Kasumi-1 (cell line): ENCODE data around the gene CPS1.
A peak's percentile ranks its signal among the peaks of the same experiment; 100 is the strongest.

Source experiments
- DNase-seq, 2 experiments: peaks; one replicate each; lab custom pipeline; 2025; lab: John Stamatoyannopoulos, UW

The CPS1 gene

DNA sequence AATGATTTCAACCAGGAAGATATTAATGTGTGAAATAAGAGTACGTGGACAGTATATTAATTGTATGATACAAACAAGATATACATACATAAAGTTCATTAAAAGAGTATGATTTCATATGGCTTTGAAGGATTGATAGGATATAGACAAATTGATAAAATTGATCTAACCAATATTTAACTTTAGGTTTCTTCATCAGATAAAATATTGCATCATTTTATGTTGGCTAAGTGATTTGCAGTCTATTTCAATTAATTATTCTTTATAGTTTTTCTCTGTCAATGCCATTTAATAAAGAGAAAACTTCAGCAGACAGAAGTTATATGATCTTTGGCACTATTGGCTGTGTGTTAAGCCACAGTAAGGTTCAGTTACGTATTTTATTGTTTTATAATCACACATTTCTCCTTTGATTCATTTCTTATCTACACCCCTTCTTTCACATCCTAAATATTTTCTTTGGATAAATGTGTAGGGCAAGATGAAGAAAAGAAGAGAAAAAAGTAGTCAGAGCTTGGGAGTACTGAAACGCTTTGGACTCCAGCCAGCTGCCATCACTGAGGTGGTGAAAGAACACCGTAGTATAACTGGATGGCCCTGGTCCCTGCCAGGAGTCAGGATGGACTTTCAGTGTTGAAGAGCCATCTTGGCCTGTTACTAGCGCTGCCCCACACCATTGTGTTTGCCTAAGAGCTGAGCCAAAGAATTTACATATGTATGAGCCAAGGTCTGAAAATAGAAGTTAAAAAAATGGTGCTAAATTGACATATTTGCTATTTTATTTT lies 9.8 kb upstream of the CPS1 start:
- DNase-seq: no peak

DNA sequence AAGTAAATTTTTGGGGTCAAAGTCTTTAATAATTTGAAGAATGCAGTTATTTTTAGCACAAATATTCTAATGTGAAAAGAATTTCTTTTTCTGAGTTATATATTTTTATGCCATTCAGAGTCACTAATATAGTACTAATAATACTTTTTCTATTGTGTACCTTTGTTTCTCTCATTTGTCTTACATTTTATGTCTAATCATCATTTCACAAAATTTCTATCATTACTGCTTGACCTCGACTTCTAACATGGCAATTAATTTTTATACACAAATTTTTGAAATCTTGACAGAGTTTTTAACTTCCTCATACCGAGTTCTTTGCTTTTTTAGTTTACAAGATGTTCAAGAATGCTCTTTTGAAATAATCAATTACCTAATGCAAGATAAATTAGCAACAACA lies 8.4 kb upstream of the CPS1 start:
- DNase-seq: no peak

DNA sequence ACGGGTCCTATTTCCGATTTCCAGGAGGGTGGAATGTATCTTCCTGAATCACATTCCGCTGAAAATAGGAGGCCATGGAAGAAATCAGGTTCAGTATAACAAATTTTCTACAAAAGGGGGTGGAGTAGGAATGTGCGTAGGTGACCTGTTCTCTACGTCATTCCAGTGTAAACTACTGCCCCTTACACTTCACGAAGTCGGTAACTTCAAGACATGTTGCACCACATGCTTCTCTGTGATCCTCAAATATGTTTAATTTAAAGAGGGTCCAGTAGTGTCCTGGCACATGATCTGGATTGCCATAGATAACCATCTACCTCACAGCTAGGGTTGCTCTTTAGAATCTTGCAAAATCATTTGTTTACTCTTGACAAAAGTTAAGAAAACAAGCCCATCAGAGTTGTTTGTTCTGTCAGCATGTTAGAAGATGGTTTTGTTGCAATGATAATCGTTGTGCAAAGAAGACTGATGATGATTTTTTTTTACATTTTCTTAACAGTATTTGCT lies 7.5 kb upstream of the CPS1 start:
- DNase-seq: no peak

DNA sequence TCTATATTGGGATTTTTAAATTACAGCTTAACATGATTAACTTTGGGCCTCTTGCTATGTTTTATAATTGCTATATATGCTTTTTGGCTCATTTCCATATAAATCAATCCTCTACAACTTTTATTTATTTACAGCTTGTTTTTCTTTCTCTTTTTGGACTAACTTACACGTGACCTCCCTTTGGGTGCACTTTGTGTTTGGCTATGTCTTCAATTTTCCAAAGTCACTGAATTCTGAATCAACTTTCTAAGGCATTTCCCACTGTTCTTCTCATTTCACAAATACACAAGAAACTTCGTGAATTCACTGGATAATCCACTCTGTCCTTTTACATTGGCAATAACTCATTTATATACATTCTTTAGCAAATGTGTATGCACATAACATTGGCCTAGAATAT lies 5.4 kb upstream of the CPS1 start:
- DNase-seq: no peak

DNA sequence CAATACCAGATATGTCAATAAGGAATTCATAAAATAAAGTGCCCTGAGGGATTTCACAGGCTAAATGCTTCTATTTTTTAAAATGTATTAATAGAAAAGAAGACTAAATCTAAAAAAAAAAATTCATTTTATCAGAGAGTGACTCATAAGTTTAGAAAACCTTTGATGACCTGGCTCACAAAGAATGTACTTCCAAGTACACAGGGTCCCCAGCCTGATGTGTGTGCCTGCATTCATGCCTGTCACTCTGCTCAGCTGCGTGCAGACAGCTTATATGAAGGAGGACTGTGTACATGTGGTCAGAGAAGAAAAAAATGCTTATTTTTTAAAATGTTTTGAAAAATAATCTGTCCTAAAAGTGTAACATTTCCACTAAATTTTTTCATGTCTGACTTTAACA lies 3.0 kb upstream of the CPS1 start:
- no peak for DNase-seq

DNA sequence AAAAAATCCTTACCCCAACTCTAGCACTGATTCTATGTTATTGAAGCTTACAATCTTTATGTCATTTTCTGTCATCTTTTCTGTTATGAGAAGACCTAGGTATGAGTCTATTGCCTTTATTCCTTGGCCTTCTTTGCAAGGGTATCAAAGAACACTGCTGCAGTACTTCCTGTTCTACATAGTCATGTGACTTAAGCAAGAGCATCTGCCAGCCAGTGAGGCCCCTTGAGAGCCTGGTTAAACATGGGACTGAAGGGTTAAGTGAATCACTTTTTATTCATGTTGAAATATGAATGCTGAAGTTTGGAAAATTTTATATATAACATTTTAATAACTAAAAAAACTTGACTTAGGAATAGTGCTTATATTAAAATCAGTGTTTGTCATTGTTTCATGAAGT lies 844 bp upstream of the CPS1 start:
- no peak for DNase-seq

DNA sequence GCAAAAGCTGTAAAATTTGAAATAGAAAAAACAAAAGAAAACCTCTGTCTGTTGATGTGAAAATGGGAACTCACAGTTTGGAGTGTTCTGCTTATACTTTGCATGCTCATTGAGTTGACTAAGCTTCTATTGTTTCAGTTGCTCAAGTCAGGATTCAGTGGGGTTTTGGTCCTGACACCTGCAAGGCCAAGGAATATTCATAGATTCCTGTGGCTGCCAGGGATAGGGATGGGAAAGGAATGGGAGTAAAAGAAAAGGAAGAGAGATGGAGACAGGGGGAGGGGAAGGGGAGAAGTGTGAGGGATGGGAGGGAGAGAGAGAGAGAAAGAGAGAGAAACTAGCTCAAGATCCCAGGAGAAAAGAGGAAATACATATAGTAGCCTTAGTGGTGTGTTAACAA lies 1.3 kb downstream of the CPS1 start:
- no peak for DNase-seq

DNA sequence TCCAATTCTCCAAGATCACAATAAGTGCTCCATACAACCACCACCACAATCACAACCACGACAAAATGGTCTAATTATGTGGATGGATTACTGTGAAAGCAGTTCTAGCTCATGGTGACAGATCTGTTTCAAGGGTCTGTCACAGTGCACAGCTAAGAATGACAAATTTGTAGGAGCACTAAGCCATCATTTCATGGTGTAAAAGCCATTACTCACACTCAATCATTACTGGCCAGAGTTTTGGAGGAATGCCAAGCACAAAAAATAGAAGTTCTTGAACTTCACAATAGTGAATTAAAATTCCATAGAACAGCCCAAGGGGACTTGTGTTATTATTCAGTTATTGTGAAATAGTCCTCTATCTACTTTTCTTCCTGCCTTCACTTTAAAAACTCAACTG lies 2.3 kb downstream of the CPS1 start:
- no peak for DNase-seq

DNA sequence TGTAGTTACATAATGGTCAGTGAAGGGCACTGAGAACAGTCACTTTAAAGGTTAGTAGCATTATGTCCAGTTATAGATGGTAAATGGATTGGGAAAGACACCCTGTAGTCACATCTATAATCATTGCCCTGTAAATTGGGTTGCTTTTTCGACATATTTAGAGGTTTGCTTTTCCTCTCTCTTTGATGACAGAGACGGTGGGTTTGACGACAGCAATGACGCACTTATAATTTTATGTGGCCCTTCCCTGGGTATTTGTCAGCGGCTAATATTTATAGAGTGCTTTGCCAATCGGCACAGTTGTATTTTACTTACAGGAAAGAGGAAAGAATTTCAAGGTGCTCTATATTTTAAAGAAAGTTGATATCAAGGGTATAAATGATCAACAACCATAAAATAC lies 2.8 kb downstream of the CPS1 start:
- no peak for DNase-seq

DNA sequence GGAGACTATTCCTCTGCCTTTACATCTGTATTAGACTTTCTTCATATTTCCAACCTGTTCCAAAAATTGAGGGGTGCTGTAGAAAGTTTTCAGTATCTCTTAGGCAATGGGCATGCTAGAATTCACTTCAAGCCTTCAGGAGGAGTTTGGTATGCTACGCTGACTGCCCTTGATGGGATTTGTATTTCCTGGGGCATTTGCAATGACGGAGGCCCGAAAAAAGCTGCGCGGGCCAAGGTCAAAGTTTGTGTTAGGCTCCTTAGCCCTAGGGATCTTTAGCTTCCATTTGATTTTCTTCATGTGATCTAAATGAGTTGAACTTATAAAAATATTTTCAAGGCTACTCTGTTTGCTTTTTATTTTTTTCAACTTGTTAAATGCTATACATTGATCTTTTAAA lies 5.1 kb downstream of the CPS1 start:
- DNase-seq: no peak

DNA sequence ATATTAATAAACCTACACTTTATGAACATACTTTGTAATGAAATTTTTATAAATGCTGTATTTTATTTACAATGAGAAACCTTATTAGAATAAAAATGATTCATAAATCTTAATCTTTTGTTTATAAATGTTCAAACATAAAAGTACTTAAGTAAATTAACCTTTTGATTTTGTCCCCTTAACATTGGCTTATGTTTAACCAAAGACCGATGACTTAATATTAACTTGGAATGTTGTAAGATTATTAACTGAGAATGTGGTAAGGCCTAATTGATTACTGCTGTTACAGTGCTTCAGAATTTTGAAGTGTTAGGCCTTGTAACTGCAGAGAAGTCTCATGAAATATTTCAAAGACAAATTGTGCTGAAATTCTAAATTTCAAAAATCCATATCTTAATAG lies 5.7 kb downstream of the CPS1 start:
- DNase-seq: no peak

DNA sequence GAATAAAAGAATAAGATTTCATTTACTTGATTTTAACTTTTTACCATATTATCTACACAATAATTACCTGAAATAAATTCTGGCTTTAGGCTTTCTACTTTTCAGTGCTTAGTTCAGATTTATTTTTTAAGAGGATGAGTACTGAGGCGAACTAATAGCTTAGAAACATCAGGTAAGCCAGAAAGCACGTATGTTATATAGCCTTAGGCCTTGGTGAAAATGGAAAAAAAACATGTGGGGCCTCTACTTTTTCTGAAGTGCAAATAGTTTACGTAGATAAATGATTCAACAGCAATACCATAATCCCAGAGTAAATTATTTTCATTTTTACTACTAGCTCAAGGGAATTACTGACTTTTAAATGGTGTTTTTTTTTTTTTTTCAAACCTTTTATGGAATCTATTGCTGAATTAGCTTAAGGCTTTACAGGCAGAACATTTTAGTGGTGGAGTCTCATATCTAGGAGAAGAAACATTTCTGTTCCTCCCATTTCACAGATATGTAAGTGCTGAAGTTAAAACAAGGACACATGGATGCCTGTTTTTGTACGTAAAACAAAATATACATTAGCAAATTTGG lies 6.2 kb downstream of the CPS1 start:
- DNase-seq: no peak

DNA sequence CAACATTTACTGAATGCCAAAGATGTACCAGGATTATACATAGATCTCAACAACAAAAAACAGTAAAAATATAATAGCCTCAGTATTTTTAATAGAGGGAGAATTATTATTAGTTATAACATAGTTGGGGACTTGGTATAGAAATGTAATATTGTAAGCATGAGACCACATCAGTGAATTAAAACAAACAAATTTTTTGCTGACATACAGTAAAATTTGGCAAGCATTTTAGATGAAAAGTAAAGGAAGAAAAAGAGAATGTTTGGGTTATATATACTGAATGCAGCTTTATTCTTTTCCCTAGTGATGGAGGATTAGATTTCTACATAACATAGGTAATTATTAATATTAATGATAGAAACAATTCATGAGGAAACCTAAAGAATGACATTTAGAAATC lies 10.9 kb downstream of the CPS1 start:
- DNase-seq: no peak

DNA sequence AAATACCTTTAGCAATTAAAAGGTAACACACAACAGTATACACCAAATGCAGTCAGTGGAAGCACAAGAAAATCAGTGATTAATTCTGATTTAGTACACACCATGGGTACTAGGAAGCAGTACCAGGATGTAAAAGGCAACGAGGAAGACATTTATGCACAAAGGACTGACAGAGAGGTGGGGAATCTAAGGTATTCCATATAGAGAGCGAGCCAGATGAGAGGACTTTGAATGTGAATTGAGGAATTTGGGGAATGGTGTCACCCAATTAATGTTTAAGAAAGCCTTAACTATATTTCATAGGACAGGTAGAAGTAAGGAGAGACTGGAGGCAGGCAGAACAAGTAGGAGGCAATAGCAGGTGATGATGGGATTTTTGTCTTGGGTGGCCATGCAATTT lies 11.7 kb downstream of the CPS1 start:
- no peak for DNase-seq

DNA sequence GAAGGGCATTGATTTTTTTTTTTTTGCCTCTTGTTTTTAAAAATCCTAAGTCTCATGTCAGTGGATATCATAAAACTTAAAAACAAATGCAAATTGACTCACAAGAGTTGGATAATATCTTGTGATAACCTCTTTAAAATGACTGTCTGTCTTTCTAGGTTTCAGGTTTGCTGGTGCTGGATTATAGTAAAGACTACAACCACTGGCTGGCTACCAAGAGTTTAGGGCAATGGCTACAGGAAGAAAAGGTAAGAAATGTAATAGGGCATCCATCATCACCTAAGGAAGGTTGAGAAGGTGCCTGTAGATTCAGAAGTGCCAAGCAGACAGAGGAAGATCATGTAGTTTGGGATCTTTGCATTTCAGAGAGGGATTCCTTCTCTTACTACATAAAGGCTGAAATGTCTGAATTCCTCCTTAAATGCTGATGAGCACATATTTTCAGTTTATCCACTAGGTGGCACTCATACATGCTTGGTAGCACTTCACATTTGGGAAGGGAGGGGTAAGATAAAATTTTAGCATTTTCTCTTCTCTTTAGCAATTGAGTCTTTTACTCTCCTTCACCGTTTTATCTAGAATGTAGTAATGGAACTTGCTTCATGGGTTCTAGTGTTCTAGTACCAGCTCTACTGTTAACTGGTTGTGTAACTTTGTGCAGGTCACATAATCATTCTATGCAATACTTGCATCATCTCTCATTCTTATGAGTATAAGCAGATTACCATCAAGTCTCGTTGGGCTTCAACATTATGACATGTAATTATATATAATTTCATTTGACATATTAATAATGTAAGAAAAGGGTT lies 21.1 kb downstream of the CPS1 start:
- peak; percentile 54 to 58 for DNase-seq

DNA sequence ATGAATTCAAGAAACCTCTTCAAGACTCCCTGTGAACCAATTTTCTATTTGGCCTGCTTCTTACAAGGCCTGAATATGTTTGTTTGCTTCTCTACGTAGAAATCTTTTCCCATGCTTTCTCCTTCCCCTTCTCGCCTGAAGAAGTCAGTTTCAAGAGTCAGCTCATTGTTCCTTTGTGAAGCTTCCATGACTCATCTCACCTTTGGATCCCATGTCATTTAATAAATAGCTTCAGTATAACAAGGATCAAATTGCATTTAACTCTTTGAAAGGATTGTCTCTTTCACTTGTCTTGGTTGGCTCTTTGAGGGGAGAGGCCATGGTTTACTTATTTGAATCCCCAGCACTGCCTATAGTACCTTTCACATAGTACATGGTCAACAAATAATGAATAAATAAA lies 28.4 kb downstream of the CPS1 start:
- no peak for DNase-seq

DNA sequence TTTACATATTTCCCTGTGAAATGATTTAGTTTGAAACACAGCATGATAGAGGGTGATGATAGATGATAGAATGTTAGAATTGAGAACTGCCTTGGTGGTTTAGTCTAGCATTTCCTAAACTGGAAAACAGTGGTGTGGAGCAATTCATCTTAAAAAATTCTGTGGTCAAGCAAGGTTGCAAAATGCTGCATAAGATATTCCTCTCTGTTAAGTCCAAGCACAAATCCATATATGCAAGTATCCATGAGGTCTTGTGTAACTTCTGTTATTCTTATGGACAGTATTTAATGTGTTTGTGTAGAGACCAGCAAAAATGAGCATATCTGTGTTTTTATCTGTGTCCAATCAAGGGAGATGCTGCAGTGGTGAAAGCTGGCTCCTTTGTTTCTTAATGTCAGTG lies 30.0 kb downstream of the CPS1 start:
- no peak for DNase-seq

DNA sequence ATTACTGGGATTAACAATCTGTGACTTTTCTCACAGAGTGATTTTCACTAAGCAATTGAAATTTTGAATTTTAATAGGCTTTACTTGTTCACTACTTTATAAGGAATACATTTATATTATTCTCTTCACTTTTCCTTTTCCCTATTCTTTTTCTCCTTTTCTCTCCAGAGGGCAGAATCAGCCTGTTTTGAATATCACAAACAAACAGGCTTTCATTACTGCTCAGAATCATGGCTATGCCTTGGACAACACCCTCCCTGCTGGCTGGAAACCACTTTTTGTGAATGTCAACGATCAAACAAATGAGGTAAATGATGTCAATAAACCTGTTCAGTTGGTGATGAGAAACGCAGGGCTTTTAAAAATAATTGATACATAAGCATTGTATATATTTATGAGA lies 35.3 kb downstream of the CPS1 start:
- DNase-seq: no peak

DNA sequence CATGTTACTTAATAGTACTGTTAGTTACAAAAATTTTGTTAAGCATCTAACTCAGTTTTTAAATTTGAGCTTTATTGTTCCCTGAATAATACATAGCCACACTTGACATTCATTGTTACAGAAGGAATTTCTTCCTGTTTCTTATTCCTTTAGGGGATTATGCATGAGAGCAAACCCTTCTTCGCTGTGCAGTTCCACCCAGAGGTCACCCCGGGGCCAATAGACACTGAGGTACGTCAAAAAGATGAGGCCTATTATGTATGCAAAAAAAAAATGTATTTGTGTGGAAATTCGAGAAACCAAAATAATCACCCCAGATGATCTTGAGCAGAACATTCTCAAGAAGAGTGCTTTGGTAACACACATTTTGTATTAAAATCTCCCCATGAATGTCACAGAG lies 36.3 kb downstream of the CPS1 start:
- DNase-seq: no peak

DNA sequence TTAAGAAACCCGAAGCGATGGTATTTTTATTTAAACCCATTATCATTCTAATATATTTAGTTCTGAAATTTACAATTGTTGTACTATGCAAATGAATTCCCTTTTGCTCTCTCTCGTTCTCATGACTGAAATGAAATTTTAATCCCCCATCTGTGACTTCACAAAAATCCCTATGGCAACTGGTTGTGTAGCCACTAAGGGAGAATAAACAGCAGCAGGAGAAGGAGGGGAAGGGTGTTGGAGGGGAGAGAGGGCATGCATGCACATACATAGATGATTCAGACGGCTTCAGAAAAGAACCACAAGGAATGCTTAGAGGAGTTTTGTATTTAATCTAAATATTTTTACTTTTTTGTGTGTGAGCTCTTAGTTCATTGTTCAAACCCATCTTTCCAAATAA lies 36.8 kb downstream of the CPS1 start:
- DNase-seq: no peak

DNA sequence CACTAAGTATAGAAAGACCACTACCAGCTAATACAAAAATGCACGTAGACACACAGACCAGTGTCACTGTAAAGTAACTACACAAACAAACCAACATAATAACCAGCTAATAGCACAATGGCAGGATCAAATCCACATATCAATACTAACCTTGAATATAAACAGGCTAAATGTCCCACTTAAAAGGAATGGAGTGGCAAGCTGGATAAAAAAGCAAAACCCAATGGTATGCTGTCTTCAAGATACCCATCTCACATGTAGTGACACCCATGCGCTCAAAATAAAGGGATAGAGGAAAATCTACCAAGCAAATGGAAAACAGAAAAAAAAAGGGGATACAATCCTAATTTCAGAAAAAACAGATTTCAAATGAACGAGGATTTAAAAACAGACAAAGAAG lies 41.8 kb downstream of the CPS1 start:
- DNase-seq: no peak

DNA sequence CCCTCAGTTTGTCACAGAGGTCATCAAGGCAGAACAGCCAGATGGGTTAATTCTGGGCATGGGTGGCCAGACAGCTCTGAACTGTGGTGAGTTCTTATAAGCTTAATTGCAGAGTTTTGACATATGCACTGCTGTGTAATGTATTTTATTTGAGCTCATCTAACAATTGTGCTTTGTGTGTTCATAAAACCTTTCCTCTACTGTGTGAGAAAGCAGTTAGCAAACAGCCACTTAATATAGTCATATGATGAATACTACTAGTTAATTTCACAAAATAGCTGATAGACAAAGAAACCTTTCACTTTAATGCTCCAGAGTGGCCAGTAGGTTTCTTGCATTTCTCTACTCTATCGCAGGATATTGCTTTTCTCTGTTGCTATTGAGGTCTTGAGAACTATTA lies 43.1 kb downstream of the CPS1 start:
- no peak for DNase-seq

DNA sequence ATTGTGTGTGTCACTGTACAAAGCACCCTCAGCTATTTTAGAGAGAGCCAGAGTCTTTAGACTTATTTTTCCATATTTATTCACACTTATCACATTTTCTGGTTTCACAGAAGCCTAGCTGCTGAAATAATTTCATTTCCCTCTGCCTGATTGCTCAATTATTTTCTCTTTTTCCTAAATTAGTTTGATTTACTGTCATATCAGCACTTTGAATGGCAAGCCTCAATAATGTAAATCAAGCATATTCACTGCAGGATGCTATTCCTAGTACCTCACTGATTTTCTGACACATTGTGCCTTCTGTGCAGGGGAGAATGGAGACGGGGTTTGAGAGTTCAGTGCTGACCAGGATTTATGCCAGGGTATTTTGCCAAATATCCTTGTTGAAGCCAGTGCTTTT lies 48.3 kb downstream of the CPS1 start:
- DNase-seq: no peak
